HEK293 (cell line): ENCODE data around the gene GOLGA6L10.
"Not testable (repeated sequence)": the region's sequence is repeated elsewhere in the genome, so short reads cannot be mapped to it uniquely, and the experiment has no call there.

ENCODE experiments used
- CTCF ChIA-PET: fragments of 350-600 bp; formaldehyde crosslinking; extraction: SDS; loops from one replicate; lab custom pipeline; 2021; ENCODE audit warnings: antibody characterized with exemption; lab: Yijun Ruan, JAX
- POLR2A ChIA-PET: fragments of 300-600 bp; formaldehyde crosslinking; extraction: SDS; loops from one replicate; lab custom pipeline; 2020; ENCODE audit warnings: antibody characterized with exemption, inconsistent platforms; lab: Yijun Ruan, JAX
- H3K27ac ChIP-seq: fragments of 200-500 bp; sonication (Bioruptor generic); 2 replicates; pipeline ENCODE4 v1.5.1; 2014; ENCODE audit warnings: low read depth, low read length, control low read depth, inconsistent platforms; ENCODE audit errors: extremely low read depth
- H3K36me3 ChIP-seq, 2 experiments: fragments of 200-500 bp in 1 of 2; sonication (Bioruptor generic) in 1 of 2; 1 replicate in 1 of 2; 2 replicates in 1 of 2; pipeline ENCODE4 v1.5.1; 2014 to 2017; ENCODE audit warnings: inconsistent platforms in 2 of 2, low read length in 2 of 2; ENCODE audit not compliant: control insufficient read depth in 2 of 2, insufficient read depth in 1 of 2
- H3K4me1 ChIP-seq: fragments of 200-500 bp; sonication (Bioruptor generic); 2 replicates; pipeline ENCODE4 v1.5.1; 2014; ENCODE audit warnings: mild to moderate bottlenecking, low read length, inconsistent platforms; ENCODE audit not compliant: control insufficient read depth, insufficient read depth
- H3K4me3 ChIP-seq: 2 replicates; pipeline ENCODE4 v1.5.1; 2011; ENCODE audit warnings: low read depth, mild to moderate bottlenecking, control low read depth, low read length, moderate library complexity
- H3K9me3 ChIP-seq: fragments of 200-500 bp; sonication (Bioruptor generic); 2 replicates; pipeline ENCODE4 v1.5.1; 2014; ENCODE audit warnings: low read depth, low read length, inconsistent platforms; ENCODE audit not compliant: control insufficient read depth, insufficient read depth
- SCRT2 ChIP-seq: fragments of 450-650 bp; formaldehyde crosslinking; IDR thresholded peaks from 2 replicates; pipeline ENCODE4 v1.5.1; 2016; ENCODE audit warnings: missing biosample characterization, missing genetic modification characterization
- TF ChIP-seq, protein P1 (sequence below): fragments of 450-650 bp; formaldehyde crosslinking; IDR thresholded peaks from 2 replicates; pipeline ENCODE4 v1.5.1; 2016; ENCODE audit warnings: missing biosample characterization, missing genetic modification characterization

The GOLGA6L10 gene

DNA sequence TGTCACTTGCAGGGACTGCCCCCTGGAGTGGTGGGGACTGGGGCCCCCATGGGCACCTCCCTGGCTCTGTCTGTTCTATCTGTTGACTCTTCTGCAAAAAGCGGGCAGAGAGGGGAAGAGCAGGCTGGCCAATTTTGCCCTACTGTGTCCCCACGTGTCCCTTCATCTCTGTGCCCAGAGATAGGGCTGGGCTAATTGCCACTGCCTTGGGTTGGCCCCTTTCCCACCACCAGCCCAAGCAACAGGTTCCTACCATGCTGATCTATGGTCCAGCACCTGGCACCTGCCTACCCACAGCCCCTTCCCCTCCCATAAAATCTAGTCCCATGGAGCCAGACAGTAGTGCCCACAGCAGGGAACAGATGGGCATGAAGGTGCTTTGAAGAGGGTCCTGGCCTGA is 14.3 kb downstream of the GOLGA6L10 start:
- POLR2A ChIA-PET, CTCF ChIA-PET, H3K9me3 ChIP-seq, H3K4me3 ChIP-seq, H3K4me1 ChIP-seq, H3K27ac ChIP-seq, H3K36me3 ChIP-seq: not testable (repeated sequence)
- TF ChIP-seq SCRT2 (tag by site-specific recombination), result peak; percentile 58

- POLR2A ChIA-PET, H3K27ac ChIP-seq, H3K4me3 ChIP-seq, CTCF ChIA-PET, H3K9me3 ChIP-seq, H3K36me3 ChIP-seq, H3K4me1 ChIP-seq: not testable (repeated sequence)
Observed at GRCh38 chr15:82334554-82334932, 14.7 kb downstream of the GOLGA6L10 start.

DNA sequence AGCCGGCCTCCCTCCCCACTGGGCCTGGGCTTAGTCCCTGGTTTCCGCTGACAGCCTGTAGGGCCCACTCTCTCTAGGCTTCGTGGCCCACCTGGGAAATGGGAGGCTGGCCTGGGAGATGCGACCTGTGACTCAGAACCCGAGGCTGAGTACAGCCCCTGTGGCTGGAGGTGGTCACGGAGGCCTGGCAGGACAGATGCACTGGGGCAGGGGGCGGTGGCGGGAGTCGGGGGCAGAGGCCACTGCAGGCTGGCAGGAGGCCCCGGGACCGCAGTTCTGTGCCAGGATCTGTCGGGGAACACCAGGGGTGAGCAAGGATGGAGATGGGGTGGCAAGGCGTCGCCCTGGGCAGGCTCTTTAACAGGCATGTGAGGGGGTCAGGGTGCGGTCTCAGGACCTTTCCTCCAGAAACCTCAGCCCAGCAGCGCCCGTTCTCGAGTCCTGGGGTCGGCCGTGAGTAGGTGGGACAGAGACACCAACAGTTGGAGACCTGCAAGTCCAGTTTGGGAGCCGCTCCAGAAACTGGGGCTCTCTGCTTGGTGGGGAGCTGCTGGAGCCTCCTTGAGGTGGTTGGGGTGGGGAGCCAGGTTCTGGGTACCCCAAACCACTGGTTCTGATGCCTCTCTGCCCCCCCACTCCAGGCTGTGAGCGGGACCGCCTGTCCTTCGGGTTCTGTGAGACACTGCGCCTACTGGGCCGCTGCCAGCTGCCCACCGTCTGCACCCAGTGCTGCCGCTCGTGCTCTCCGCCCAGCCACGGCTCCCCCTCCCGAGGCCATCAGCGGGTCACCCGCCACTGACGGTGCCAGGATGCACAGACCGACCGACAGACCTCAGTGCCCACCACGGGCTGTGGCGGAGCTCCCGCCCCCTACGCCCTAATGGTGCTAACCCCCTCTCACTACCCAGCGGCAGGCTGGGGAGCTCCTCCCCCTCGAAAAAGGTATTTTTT is 15.4 kb downstream of the GOLGA6L10 start:
- H3K9me3 ChIP-seq, POLR2A ChIA-PET, CTCF ChIA-PET, H3K4me1 ChIP-seq, H3K36me3 ChIP-seq, H3K27ac ChIP-seq, H3K4me3 ChIP-seq: not testable (repeated sequence)

GRCh38 chr15:82332711-82333602 is 16.3 kb downstream of the GOLGA6L10 start:
- H3K27ac ChIP-seq, H3K9me3 ChIP-seq, POLR2A ChIA-PET, H3K4me3 ChIP-seq: not testable (repeated sequence)
- TF ChIP-seq, protein P1, sequence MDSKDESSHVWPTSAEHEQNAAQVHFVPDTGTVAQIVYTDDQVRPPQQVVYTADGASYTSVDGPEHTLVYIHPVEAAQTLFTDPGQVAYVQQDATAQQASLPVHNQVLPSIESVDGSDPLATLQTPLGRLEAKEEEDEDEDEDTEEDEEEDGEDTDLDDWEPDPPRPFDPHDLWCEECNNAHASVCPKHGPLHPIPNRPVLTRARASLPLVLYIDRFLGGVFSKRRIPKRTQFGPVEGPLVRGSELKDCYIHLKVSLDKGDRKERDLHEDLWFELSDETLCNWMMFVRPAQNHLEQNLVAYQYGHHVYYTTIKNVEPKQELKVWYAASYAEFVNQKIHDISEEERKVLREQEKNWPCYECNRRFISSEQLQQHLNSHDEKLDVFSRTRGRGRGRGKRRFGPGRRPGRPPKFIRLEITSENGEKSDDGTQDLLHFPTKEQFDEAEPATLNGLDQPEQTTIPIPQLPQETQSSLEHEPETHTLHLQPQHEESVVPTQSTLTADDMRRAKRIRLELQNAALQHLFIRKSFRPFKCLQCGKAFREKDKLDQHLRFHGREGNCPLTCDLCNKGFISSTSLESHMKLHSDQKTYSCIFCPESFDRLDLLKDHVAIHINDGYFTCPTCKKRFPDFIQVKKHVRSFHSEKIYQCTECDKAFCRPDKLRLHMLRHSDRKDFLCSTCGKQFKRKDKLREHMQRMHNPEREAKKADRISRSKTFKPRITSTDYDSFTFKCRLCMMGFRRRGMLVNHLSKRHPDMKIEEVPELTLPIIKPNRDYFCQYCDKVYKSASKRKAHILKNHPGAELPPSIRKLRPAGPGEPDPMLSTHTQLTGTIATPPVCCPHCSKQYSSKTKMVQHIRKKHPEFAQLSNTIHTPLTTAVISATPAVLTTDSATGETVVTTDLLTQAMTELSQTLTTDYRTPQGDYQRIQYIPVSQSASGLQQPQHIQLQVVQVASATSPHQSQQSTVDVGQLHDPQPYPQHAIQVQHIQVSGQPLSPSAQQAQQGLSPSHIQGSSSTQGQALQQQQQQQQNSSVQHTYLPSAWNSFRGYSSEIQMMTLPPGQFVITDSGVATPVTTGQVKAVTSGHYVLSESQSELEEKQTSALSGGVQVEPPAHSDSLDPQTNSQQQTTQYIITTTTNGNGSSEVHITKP (tag by site-specific recombination), result peak; percentile 58
- TF ChIP-seq, all 188 proteins: peak for 1; not testable (repeated sequence) for 187
- CTCF ChIA-PET, H3K4me1 ChIP-seq, H3K36me3 ChIP-seq: not testable (repeated sequence)

DNA sequence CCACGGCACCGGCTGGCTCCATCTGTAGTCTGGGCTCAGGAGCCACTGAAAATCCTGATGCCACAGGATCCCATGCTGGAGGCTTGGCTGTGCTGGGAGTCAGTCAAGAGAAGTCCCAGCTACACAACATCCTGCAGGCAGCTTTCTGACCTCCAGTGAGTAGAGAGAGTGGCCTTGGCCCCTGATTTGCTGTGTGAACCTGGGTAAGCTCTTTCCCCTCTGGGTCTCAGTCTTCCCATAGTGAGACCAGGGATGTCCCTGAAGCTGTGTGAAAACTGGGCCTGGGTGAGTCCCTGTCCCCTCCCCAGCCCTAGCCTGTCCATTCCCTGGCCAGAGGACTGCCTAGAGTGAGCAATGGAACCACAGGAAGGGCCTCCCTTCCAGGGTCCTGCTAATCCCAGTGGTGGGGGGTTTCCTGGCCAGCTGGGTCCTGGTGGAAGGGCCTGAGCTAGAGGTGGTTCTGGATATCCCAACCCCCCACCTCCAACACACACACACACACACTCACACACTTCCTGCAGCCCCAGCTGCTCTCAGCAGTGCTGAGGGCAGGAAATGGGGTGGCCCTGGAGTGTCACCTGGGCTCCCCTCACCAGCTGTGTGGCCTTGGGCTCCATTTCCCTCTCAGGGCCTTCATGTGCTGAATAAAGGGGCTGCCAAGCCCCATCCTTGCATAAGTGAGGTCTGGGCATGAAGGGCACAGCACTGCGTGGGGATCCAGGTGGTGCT is 17.5 kb downstream of the GOLGA6L10 start:
- CTCF ChIA-PET, result interaction anchor here (0.6 kb wide), 1 partner anchor 35 kb away, joined by 4 read pairs; no protein-coding TSS in a partner anchor
- H3K9me3 ChIP-seq, POLR2A ChIA-PET, H3K4me1 ChIP-seq, H3K27ac ChIP-seq, H3K36me3 ChIP-seq, H3K4me3 ChIP-seq: not testable (repeated sequence)

GRCh38 chr15:82330921-82331320 is 18.4 kb downstream of the GOLGA6L10 start:
- H3K9me3 ChIP-seq, CTCF ChIA-PET, POLR2A ChIA-PET, H3K4me3 ChIP-seq, H3K36me3 ChIP-seq, H3K4me1 ChIP-seq, H3K27ac ChIP-seq: not testable (repeated sequence)

- H3K27ac ChIP-seq, CTCF ChIA-PET, H3K36me3 ChIP-seq, H3K4me1 ChIP-seq, H3K9me3 ChIP-seq, POLR2A ChIA-PET, H3K4me3 ChIP-seq: not testable (repeated sequence)
Observed at GRCh38 chr15:82329039-82329438, 20.2 kb downstream of the GOLGA6L10 start.

DNA sequence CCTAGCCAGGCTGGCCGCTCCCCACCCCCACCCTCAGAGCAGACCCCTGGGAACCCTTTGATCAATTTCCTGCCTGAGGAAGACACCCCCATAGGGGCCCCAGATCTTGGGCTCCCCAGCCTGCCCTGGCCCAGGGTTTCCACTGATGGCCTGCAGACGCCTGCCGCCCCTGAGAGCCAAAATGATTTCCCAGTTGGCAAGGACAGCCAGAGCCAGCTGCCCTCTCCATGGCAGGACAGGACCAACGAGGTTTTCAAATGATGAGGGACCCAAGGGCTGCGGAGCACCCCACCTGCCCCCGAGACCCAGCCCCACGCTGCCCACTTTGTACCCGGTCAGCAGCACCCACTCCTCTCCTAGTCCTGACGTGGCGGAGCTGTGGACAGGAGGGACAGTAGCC is 21.9 kb downstream of the GOLGA6L10 start:
- H3K27ac ChIP-seq, H3K4me3 ChIP-seq, H3K36me3 ChIP-seq, POLR2A ChIA-PET, H3K9me3 ChIP-seq, H3K4me1 ChIP-seq, CTCF ChIA-PET: not testable (repeated sequence)
